Measurements from ENCODE around the gene TMEM198.

DNA sequence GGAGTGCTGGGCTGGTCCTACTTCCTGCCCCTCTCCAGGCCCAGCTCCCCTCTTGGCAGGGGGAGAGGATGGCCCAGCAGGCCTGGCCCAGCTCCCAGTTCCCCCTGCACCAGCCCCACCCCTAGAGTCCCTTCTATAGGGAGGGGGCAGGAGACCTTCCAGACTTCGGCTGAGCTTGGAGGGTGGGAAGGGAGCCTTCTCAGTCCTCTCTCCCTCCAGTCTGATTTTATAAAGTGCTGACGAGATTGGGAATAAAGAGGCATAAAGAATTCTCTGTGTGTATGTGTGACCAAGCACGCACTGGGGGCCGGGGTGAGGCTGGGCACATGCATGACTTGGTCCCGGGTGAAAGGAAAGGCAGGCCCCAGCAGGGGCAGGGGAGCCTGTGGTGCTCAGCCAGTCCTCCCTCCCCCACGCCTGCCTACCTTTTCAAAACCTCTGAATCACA is 5.3 kb upstream of the TMEM198 start:
- TF ChIP-seq, protein P1, sequence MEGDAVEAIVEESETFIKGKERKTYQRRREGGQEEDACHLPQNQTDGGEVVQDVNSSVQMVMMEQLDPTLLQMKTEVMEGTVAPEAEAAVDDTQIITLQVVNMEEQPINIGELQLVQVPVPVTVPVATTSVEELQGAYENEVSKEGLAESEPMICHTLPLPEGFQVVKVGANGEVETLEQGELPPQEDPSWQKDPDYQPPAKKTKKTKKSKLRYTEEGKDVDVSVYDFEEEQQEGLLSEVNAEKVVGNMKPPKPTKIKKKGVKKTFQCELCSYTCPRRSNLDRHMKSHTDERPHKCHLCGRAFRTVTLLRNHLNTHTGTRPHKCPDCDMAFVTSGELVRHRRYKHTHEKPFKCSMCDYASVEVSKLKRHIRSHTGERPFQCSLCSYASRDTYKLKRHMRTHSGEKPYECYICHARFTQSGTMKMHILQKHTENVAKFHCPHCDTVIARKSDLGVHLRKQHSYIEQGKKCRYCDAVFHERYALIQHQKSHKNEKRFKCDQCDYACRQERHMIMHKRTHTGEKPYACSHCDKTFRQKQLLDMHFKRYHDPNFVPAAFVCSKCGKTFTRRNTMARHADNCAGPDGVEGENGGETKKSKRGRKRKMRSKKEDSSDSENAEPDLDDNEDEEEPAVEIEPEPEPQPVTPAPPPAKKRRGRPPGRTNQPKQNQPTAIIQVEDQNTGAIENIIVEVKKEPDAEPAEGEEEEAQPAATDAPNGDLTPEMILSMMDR (conservative IDR thresholded peaks at IDR 0.05) = no peak
- no peak for TF ChIP-seq ZFX (IDR thresholded peaks at IDR 0.05)

All from C4-2B (cell line).